Stimulated activated CD4-positive, alpha-beta T cell treated with anti-CD3 and anti-CD28 coated beads, TNF-alpha, amount 100 ng/mL, for 1 hour (primary cell): ENCODE measurements around the gene ARHGAP30.
"Not testable (repeated sequence)": the region's sequence is repeated elsewhere in the genome, so short reads cannot be mapped to it uniquely, and the experiment has no call there.

ENCODE experiments used
- DNase-seq, 3 donors: peaks; one replicate each; pipeline ENCODE4 v3.0.0-alpha.2; 2020; ENCODE audit warnings: low read depth in 3 of 3, low spot score in 1 of 3

The ARHGAP30 gene, protein sequence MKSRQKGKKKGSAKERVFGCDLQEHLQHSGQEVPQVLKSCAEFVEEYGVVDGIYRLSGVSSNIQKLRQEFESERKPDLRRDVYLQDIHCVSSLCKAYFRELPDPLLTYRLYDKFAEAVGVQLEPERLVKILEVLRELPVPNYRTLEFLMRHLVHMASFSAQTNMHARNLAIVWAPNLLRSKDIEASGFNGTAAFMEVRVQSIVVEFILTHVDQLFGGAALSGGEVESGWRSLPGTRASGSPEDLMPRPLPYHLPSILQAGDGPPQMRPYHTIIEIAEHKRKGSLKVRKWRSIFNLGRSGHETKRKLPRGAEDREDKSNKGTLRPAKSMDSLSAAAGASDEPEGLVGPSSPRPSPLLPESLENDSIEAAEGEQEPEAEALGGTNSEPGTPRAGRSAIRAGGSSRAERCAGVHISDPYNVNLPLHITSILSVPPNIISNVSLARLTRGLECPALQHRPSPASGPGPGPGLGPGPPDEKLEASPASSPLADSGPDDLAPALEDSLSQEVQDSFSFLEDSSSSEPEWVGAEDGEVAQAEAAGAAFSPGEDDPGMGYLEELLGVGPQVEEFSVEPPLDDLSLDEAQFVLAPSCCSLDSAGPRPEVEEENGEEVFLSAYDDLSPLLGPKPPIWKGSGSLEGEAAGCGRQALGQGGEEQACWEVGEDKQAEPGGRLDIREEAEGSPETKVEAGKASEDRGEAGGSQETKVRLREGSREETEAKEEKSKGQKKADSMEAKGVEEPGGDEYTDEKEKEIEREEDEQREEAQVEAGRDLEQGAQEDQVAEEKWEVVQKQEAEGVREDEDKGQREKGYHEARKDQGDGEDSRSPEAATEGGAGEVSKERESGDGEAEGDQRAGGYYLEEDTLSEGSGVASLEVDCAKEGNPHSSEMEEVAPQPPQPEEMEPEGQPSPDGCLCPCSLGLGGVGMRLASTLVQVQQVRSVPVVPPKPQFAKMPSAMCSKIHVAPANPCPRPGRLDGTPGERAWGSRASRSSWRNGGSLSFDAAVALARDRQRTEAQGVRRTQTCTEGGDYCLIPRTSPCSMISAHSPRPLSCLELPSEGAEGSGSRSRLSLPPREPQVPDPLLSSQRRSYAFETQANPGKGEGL

GRCh38 chr1:161069731-161070270 lies at the start of gene ARHGAP30:
ARHGAP30 (minus strand) TSS chr1:161069891; CDS start chr1:161069624, 267 bp downstream.
- DNase-seq, result peak; percentile 46 to 64 (median 62)

DNA sequence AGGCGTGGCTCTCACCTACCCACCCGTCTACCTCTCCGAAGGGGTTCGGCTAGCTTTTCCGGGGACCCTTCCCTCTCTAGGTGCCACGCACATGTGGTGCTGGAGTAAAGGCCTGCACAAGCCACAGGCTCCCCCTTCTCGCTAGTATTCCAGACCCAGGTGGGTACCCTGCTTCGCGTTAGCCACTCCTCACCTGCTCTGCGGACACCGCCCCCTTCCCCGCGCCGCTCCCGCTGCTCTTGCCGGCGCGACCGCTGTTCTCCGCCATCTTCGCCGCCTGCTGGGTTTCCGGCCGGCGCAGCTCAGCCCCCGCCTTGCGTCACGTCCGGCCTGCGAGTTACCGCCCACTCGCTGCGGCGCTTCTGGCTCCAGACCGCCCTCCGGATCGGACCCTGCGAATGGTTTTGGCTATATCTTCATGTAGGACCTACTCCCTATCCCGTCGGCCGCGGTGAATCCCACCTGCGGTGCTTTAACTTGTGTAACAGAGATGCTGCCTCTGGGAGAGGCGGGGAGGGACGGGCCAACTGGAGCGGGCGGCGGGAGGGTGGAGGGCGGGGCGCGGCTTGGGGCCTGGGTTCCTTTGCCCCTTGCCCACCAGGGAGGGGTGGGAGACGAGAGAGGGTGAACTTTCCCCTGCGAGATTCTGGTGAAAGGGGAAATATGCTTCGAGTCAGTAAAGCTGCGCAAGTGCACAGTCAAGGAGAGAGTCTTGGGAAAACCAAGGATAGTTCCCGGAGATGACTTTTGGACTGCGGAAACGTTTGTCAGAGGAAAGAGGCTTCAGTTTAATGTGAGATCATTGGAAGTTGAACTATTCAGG lies 48.3 kb upstream of the ARHGAP30 start, which contains the start of the genes NIT1 and PFDN2:
Gene NIT1, plus strand, starts transcription at position 347 of the 823 bp plus-strand sequence. Its CDS starts 72 bp downstream, at position 419.
Gene PFDN2, minus strand, starts transcription at position 279 of the 823 bp plus-strand sequence. Its CDS starts 11 bp downstream, at position 268.
- DNase-seq, result peak; percentile 49 to 75 (median 56)

GRCh38 chr1:161115961-161116360 lies 46.3 kb upstream of the ARHGAP30 start:
- DNase-seq, result not testable (repeated sequence)

DNA sequence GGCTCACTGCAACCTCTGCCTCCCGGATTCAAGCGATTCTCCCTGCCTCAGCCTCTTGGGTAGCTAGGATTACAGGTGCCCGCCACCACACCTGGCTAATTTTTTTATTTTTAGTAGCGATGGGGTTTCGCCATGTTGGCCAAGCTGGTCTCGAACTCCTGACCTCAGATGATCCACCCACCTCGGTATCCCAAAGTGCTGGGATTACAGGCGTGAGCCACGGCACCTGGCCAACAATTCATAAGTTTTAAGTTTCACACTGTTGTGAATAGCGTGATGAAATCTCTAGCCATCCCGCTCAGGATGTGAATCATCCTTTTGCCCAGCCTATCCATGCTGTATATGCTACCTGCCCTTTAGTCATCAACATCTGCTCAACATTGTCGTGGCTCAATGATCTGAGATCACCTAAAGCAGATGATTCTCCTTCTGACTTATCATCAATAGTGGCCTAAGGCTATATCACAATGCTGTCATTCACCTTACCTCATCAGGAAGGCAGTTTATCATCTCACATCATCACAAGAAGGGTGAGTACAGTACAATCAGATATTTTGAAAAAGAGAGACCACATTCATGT lies 45.5 kb upstream of the ARHGAP30 start:
- no peak for DNase-seq

DNA sequence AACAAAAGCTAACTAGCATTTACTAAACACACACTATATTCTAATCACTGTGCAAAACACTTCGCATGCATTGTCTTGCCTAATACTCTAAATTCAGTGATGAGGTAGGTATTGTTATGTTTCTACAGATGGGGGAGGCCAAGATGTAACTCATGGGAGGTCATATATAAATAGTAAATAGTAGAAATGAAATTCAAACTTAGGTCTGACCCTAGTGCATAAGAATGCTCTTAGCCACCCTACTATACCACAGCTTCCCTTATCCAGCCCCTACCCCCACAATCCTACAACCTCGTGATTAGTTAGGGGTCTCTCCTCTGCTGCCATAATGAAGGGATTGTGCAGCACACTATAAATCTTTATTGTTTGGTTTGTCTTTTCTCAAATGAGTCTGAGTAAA lies 44.9 kb upstream of the ARHGAP30 start:
- DNase-seq, result no peak

- DNase-seq, result no peak
These were observed 44.2 kb upstream of the ARHGAP30 start for GRCh38 chr1:161113915-161114314.

DNA sequence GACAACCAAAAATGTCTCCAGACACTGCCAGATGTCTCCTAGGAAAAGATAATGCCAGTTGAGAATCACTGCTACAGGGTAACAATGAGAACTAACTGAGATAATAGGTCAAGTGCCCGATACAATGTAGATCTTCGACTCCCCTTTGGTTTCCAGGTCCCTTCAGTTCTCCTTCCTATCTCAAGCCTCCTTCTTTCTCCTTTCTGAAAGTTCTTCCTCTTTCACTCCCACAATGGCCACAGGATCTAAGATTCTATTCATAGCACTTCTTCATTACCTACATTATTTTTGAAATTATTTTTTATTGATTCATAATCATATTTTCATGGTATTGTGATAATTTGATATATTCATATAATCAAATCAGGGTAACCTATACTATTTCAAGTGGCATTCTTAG lies 41.8 kb upstream of the ARHGAP30 start:
- no peak for DNase-seq

DNA sequence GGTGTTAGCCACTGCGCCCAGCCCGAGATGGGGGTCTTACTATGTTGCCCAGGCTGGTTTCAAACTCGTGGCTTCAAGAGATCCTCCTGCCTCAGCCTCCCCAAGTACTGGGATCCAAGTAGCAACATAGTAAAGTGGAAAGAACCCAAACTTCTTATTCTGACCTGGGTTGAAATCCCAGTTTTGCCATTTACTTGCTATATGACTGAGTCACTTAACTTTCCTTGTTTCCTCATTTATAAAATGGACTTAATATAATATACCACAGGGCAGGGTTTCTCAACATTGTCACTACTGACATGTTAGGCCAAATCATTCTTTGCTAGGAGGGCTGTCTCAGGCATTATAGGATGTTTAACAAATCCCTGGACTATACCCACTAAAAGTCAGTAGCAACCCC lies 41.4 kb upstream of the ARHGAP30 start:
- DNase-seq, result no peak

- no peak for DNase-seq
These were observed 36.7 kb upstream of the ARHGAP30 start for GRCh38 chr1:161106431-161106830.

DNA sequence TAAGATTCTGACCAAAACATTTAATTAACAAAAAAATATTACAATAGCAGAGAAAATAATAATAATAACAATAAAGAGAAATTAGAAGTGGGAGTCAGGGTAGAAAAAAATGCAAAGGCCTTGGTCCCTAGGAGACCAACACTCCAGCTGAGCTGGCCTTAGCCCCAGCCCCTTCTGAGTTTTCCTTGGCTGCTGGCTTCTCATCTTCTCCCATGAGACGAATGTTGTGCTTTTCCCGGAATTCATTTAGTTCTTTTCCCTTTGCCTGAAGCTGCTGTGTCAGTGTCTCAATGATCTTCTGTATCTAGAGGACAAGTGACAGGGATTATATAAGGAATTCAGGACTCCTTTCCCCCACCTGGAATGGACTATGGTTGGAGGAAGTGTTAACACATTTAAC lies 30.9 kb upstream of the ARHGAP30 start:
- no peak for DNase-seq

- DNase-seq, result no peak
These were observed 29.6 kb upstream of the ARHGAP30 start for GRCh38 chr1:161099090-161099802.

- DNase-seq, result peak in 1 of 3 donors; percentile 31
These were observed 28.7 kb upstream of the ARHGAP30 start, which contains the start of gene KLHDC9 for GRCh38 chr1:161098210-161099068. KLHDC9 (plus strand) TSS chr1:161098361; CDS start chr1:161098536, 175 bp downstream.

GRCh38 chr1:161096530-161096929 lies 26.8 kb upstream of the ARHGAP30 start:
- DNase-seq, result no peak

DNA sequence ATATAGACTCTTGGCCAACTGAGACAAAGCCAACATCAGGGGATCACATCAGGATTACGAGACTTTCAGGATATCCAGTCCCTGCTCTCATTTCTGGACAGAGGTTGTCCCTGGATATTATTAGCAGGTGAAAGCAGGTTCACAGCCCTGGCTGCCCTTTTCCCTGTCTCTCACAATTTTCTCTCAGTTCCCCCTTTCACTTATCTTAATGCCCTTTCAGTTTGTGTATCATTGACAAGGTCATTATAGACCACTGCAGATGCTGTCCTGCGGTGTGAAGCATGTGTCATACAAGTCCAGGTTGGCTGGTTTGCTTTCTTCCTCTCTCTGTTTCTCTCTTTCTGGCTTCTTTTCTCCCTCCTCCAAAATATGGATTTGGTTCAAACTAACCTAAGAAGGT lies 26.3 kb upstream of the ARHGAP30 start:
- no peak for DNase-seq

DNA sequence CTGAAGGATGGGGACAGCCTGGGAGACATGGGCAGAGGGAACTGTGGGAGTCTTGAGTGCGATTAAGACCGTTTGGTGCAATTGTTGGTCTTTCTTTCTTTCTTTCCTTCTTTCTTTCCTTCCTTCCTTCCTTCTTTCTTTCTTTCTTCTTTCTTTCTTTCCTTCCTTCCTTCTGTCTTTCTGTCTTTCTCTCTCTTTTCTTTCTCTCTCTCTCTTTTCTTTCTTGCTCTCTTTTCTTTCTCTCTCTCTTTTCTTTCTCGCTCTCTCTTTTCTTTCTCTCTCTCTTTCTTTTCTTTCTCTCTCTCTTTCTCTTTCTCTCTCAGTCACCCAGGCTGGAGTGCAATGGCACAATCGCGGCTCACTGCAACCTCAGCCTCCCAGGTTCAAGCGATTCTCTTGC lies 25.5 kb upstream of the ARHGAP30 start:
- DNase-seq, result no peak

GRCh38 chr1:161094481-161094880 lies 24.8 kb upstream of the ARHGAP30 start:
- DNase-seq, result no peak

GRCh38 chr1:161092621-161093028 lies 22.9 kb upstream of the ARHGAP30 start:
- no peak for DNase-seq
